ENCODE results near the gene GALNT7.

The GALNT7 gene

DNA sequence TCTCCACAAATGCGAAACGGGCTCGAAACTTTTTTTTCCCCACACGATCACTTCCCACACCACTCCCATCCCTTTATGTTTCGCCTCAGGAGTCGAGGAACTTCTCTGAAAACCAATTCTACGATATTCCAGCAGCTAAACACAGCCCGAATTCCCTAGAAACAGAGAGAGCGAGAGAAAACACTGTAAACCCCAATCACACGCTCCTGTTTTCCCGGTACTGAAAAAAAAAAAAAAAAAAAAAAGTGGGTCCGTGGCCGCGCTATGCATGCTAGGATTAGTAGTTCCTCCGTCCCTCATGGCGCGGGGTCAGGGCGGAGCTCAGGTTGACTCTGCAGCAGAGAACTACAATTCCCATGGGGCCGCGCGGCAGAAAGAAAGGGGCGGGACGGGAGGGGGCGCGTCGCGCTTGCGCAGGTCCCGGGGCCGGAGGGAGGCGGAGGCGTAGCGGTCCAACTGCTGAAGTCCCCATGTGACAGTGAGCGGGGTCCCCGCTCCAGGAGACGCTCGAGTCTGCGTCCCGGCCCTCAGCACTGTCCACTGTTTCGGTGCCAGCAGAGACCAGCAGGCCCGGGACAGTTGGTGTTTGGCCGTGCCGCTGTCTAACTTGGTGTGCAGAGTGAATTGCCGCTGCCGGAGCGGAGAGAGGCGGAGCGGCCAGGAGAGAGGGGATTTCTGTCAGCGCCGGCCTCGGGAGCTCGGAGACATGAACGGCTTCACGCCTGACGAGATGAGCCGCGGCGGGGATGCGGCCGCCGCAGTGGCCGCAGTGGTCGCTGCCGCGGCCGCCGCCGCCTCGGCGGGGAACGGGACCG is 202.1 kb downstream of the GALNT7 start, which contains the start of gene SAP30:
Gene SAP30, plus strand, starts transcription at position 478 of the 815 bp plus-strand sequence. Its CDS starts 229 bp downstream, at position 707.
- FAIRE-seq (peak; percentile 99), DNase-seq (ENCODE audit: extremely low spot score, insufficient read length, low read depth) (peak; percentile 81)

- DNase-seq (ENCODE audit: extremely low spot score, insufficient read length, low read depth) (no peak), FAIRE-seq (peak; percentile 50)
Observed at GRCh38 chr4:173371292-173372192, 202.9 kb downstream of the GALNT7 start.

Measured in GM18507 (cell line).